ENCODE measurements around the gene SMCO1.

- TF ChIP-seq POLR2AphosphoS5 (IDR thresholded peaks at IDR 0.05; ENCODE audit: low read depth, low read length): no peak
- TF ChIP-seq CTCF (IDR thresholded peaks at IDR 0.05): no peak
- no peak for TF ChIP-seq YY1 (IDR thresholded peaks at IDR 0.05; ENCODE audit: low read depth)
- no peak for TF ChIP-seq FOXJ3 (CRISPR knock-in tag; IDR thresholded peaks at IDR 0.05)
- TF ChIP-seq SIN3A (IDR thresholded peaks at IDR 0.05; ENCODE audit: borderline replicate concordance, low read depth, low read length): no peak
- TF ChIP-seq EZH2phosphoT487 (IDR thresholded peaks at IDR 0.05; ENCODE audit: borderline replicate concordance, low read depth): no peak
- TF ChIP-seq TEAD4 (IDR thresholded peaks at IDR 0.05; ENCODE audit: borderline replicate concordance, insufficient read depth): no peak
These were observed 37.1 kb upstream of the SMCO1 start for GRCh38 chr3:196552253-196552652.

All from SK-N-SH (cell line).